Measurements from ENCODE around the gene PTPRM.

Gene PTPRM

GRCh38 chr18:7793100-7793499, 226.0 kb downstream of the PTPRM start:
- Histone ChIP-seq H4K20me1 (ENCODE audit: insufficient read depth) (no peaks in the 10 kb centered on the region), H3K4me3 (IDR thresholded peaks at IDR 0.05; ENCODE audit: insufficient read depth, low read depth, low read length) (no peak overlapping the region), H3K4me1 (ENCODE audit: low read depth, poor library complexity, severe bottlenecking) (no peaks in the 10 kb centered on the region), H3K4me2 (no peak overlapping the region), H3K27me3 (ENCODE audit: insufficient read depth, low read depth) (no peaks in the 10 kb centered on the region), H2AFZ (ENCODE audit: low read depth) (no peak overlapping the region), H3K79me2 (ENCODE audit: insufficient read depth, low read depth) (no peaks in the 10 kb centered on the region), H3K9ac (no peak overlapping the region), H3K27ac (no peak overlapping the region), H3K36me3 (ENCODE audit: insufficient read depth) (no peaks in the 10 kb centered on the region)
- no peak for TF ChIP-seq CTCF (conservative IDR thresholded peaks at IDR 0.05; ENCODE audit: low read depth, low read length)

GRCh38 chr18:7803956-7804469, 236.9 kb downstream of the PTPRM start:
- no peak overlapping the region for H3K9ac ChIP-seq
- no peak overlapping the region for H3K27ac ChIP-seq
- H3K4me1 ChIP-seq (ENCODE audit: low read depth, poor library complexity, severe bottlenecking), result no peaks in the 10 kb centered on the region
- H4K20me1 ChIP-seq (ENCODE audit: insufficient read depth), result no peaks in the 10 kb centered on the region
- no peak overlapping the region for H3K4me2 ChIP-seq
- no peak overlapping the region for H2AFZ ChIP-seq (ENCODE audit: low read depth)
- no peak for TF ChIP-seq CTCF (conservative IDR thresholded peaks at IDR 0.05; ENCODE audit: low read depth, low read length)
- H3K4me3 ChIP-seq (IDR thresholded peaks at IDR 0.05; ENCODE audit: insufficient read depth, low read depth, low read length), result no peak overlapping the region
- H3K79me2 ChIP-seq (ENCODE audit: insufficient read depth, low read depth), result no peaks in the 10 kb centered on the region
- H3K27me3 ChIP-seq (ENCODE audit: insufficient read depth, low read depth), result no peaks in the 10 kb centered on the region
- no peaks in the 10 kb centered on the region for H3K36me3 ChIP-seq (ENCODE audit: insufficient read depth)

GRCh38 chr18:7805096-7805495, 238.0 kb downstream of the PTPRM start:
- TF ChIP-seq CTCF (conservative IDR thresholded peaks at IDR 0.05; ENCODE audit: low read depth, low read length), result no peak
- Histone ChIP-seq H3K9ac (no peak overlapping the region), H3K27ac (no peak overlapping the region)

GRCh38 chr18:7805880-7806279, 238.8 kb downstream of the PTPRM start:
- H3K79me2 ChIP-seq (ENCODE audit: insufficient read depth, low read depth), result no peaks in the 10 kb centered on the region
- no peaks in the 10 kb centered on the region for H3K36me3 ChIP-seq (ENCODE audit: insufficient read depth)
- H3K4me2 ChIP-seq, result no peak overlapping the region
- no peaks in the 10 kb centered on the region for H3K27me3 ChIP-seq (ENCODE audit: insufficient read depth, low read depth)
- no peak overlapping the region for H3K9ac ChIP-seq
- H3K4me1 ChIP-seq (ENCODE audit: low read depth, poor library complexity, severe bottlenecking), result no peaks in the 10 kb centered on the region
- no peak for TF ChIP-seq CTCF (conservative IDR thresholded peaks at IDR 0.05; ENCODE audit: low read depth, low read length)
- H4K20me1 ChIP-seq (ENCODE audit: insufficient read depth), result no peaks in the 10 kb centered on the region
- H2AFZ ChIP-seq (ENCODE audit: low read depth), result no peak overlapping the region
- H3K27ac ChIP-seq, result no peak overlapping the region
- H3K4me3 ChIP-seq (IDR thresholded peaks at IDR 0.05; ENCODE audit: insufficient read depth, low read depth, low read length), result no peak overlapping the region

More at GRCh38 chr18:7805096-7805495, 238.0 kb downstream of the PTPRM start:
- no peak overlapping the region for H2AFZ ChIP-seq (ENCODE audit: low read depth)
- H3K27me3 ChIP-seq (ENCODE audit: insufficient read depth, low read depth), result no peaks in the 10 kb centered on the region
- H3K4me1 ChIP-seq (ENCODE audit: low read depth, poor library complexity, severe bottlenecking), result no peaks in the 10 kb centered on the region
- H4K20me1 ChIP-seq (ENCODE audit: insufficient read depth), result no peaks in the 10 kb centered on the region
- H3K36me3 ChIP-seq (ENCODE audit: insufficient read depth), result no peaks in the 10 kb centered on the region
- H3K4me2 ChIP-seq, result no peak overlapping the region
- no peaks in the 10 kb centered on the region for H3K79me2 ChIP-seq (ENCODE audit: insufficient read depth, low read depth)
- H3K4me3 ChIP-seq (IDR thresholded peaks at IDR 0.05; ENCODE audit: insufficient read depth, low read depth, low read length), result no peak overlapping the region

All from KMS-11 (cell line).